Panc1 (cell line): ENCODE data around the gene SORBS1.

Experiments
- POLR2AphosphoS5 ChIP-seq: IDR thresholded peaks from 2 replicates; pipeline ENCODE4 v1.6.1; 2012; ENCODE audit warnings: mild to moderate bottlenecking, low read depth, low read length, moderate library complexity
- SIN3A ChIP-seq: IDR thresholded peaks from 2 replicates; pipeline ENCODE4 v1.6.1; 2012; ENCODE audit warnings: low read depth, mild to moderate bottlenecking, low read length, moderate library complexity, borderline replicate concordance; ENCODE audit not compliant: insufficient read depth
- TCF7L2 ChIP-seq: IDR thresholded peaks from 2 replicates; pipeline ENCODE4 v1.6.1; 2011; ENCODE audit warnings: mild to moderate bottlenecking, low read depth, low read length, inconsistent platforms
- TF ChIP-seq, protein P1 (sequence below), 2 experiments: IDR thresholded peaks; 2 replicates each; pipeline ENCODE4 v1.6.1; 2011 to 2012; ENCODE audit warnings: low read depth in 2 of 2, control low read depth in 1 of 2, low read length in 1 of 2, mild to moderate bottlenecking in 1 of 2, moderate library complexity in 1 of 2; ENCODE audit not compliant: insufficient read depth in 1 of 2
- TF ChIP-seq, protein P2 (sequence below): fragments of 450-650 bp; IDR thresholded peaks from 2 replicates; pipeline ENCODE4 v1.5.1; 2017; ENCODE audit warnings: mild to moderate bottlenecking

- TF ChIP-seq, protein P1, sequence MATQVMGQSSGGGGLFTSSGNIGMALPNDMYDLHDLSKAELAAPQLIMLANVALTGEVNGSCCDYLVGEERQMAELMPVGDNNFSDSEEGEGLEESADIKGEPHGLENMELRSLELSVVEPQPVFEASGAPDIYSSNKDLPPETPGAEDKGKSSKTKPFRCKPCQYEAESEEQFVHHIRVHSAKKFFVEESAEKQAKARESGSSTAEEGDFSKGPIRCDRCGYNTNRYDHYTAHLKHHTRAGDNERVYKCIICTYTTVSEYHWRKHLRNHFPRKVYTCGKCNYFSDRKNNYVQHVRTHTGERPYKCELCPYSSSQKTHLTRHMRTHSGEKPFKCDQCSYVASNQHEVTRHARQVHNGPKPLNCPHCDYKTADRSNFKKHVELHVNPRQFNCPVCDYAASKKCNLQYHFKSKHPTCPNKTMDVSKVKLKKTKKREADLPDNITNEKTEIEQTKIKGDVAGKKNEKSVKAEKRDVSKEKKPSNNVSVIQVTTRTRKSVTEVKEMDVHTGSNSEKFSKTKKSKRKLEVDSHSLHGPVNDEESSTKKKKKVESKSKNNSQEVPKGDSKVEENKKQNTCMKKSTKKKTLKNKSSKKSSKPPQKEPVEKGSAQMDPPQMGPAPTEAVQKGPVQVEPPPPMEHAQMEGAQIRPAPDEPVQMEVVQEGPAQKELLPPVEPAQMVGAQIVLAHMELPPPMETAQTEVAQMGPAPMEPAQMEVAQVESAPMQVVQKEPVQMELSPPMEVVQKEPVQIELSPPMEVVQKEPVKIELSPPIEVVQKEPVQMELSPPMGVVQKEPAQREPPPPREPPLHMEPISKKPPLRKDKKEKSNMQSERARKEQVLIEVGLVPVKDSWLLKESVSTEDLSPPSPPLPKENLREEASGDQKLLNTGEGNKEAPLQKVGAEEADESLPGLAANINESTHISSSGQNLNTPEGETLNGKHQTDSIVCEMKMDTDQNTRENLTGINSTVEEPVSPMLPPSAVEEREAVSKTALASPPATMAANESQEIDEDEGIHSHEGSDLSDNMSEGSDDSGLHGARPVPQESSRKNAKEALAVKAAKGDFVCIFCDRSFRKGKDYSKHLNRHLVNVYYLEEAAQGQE (IDR thresholded peaks at IDR 0.05; ENCODE audit: insufficient read depth in 1 of 2, low read depth in 2 of 2, low read length in 1 of 2): no peak
- TF ChIP-seq, protein P2, sequence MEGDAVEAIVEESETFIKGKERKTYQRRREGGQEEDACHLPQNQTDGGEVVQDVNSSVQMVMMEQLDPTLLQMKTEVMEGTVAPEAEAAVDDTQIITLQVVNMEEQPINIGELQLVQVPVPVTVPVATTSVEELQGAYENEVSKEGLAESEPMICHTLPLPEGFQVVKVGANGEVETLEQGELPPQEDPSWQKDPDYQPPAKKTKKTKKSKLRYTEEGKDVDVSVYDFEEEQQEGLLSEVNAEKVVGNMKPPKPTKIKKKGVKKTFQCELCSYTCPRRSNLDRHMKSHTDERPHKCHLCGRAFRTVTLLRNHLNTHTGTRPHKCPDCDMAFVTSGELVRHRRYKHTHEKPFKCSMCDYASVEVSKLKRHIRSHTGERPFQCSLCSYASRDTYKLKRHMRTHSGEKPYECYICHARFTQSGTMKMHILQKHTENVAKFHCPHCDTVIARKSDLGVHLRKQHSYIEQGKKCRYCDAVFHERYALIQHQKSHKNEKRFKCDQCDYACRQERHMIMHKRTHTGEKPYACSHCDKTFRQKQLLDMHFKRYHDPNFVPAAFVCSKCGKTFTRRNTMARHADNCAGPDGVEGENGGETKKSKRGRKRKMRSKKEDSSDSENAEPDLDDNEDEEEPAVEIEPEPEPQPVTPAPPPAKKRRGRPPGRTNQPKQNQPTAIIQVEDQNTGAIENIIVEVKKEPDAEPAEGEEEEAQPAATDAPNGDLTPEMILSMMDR: no peak
- TF ChIP-seq POLR2AphosphoS5 (no peak), TCF7L2 (no peak), SIN3A (no peak)
Measured at GRCh38 chr10:95458014-95458413, 103.2 kb downstream of the SORBS1 start.
